ENCODE data around the gene PRR36.
"Not testable (repeated sequence)": the region's sequence is repeated elsewhere in the genome, so short reads cannot be mapped to it uniquely, and the experiment has no call there.

PRR36 gene

DNA sequence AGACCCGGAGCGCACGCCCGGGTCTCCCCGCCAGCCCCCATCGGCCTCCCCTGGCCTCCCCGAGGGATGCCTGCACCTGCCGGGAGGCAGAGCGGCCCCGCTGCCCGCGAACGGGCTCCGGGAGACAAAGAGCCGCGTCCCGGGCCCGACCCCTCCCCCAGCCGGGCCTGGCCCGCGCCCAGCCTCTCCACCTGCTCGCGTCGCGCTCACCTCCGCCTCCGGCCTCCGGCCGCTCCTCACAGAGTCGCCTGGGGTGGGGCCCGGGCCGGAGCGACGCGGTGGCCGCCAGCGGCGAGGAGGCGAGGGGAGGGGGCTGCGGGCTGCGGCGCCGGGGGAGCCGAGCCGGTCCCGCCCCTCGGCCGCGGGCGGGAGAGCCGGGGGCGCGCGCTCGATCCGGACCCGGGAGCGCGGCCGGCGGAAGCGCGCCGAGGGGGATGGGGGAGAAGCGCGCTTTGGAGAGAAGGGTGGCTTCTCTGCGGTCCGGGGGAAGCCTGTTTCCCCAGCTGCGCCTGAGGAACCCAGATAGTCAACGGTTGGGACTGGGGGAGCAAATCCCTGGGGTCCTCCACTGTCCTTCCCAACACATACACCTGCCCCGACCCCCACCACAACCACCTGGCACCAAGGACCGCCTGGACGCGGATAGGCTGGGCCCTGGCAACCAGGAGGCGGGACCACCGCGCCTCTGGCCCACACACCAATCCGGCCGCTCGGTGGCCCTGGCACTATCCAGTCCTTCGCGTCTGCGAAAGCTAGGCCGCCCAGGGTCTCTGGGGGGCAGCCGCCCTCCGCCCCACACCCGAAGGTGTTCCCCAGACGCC is at the start of gene PRR36:
TSS of gene PRR36 (minus strand) at position 315 of the 821 bp plus-strand sequence. CDS start 701 bp downstream, outside the sequence.
- DNase-seq (ENCODE audit: low read depth) = no peak

DNA sequence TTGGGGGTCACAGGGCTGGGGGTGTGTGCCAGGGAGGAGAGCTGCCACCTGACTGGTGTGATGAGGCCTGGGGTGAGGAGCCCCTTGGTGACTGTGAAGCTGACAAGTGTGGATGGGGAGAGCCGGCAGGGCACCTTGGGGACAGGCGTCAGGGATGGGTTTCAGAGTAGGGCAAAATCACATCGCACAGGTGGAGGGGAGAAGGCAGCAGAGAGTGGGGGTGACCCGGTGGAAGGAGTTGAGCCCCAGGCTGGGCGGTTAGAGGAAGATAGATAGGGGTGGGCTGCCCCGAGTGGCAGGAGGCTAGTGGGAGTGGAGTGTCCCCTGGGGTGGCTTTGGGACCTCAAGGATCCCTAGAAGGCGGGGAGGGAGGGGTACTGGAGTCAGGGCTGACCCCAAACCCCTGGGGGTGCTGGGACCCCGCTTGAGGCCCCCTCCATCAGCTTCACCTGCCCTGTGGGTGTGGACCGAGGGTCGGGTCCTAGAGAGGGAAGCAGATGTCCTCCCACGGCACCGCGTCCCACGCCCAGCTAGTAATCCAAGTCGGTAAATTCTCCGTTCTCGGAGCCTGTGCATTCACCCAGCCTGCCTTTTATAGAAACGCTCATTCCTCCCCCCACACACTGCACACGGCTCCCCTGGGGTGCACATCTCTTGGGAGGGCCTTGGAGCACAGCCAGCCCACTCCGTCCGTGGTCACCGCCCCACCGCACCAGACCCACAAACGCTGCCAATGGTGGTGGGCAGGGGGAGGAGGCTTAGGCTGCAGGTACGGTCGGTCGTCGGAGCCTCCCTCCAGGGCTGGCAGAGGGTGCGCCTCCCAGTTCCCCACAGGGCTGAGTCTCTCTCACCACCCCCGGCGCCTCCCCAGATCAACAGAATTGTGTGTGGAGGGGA is 49.4 kb upstream of the PRR36 start:
- DNase-seq (ENCODE audit: low read depth) = no peak

DNA sequence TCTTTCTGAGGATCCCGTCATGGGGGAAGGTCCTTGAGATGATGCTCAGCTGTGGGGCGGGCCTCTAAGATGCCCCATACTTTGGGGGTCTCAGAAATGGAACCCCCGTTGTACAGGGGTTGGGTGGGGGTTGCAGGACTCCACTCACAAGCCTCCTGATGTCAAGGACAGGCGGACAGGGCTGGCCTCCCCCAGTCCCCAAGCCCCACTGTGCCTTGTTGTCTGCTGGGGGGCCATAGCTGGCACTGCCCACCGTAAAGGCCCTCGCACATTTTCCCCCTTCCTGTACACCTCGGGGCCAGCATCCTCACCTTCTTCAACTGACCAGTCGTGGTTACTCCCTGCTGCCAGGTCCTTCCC is 48.6 kb upstream of the PRR36 start:
- DNase-seq (ENCODE audit: low read depth) = no peak

DNA sequence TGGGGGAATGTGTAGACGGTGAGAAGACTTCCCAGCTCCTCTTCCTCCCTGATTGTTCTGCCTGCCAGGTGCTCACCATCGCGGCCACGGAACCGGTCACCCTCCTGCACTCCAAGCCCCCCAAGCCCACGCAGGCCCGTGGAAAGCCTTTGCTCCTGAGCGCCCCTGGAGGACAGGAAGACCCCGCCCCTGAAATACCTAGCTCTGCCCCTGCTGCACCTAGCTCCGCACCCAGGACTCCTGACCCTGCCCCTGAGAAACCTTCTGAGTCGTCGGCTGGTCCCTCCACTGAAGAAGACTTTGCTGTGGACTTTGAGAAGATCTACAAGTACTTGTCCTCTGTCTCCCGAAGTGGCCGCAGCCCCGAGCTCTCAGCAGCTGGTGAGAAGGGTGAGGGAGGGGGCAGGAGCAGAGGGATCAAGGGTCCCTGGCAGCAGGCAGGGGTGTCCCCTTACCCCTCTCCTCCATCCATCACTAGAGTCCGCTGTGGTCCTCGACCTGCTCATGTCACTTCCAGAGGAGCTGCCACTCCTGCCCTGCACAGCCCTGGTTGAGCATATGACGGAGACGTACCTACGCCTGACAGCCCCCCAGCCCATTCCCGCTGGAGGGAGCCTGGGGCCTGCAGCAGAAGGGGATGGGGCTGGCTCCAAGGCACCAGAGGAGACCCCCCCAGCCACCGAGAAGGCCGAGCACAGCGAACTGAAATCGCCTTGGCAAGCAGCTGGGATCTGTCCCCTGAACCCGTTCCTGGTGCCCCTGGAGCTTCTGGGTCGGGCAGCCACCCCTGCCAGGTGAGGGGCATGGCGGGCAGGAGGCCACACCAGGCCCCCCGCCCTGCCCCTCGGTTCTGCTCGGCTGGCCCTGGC is 48.0 kb upstream of the PRR36 start:
- DNase-seq (ENCODE audit: low read depth) = no peak

GRCh38 chr19:7921302-7921966 is 47.2 kb upstream of the PRR36 start:
- DNase-seq (ENCODE audit: low read depth) = no peak

DNA sequence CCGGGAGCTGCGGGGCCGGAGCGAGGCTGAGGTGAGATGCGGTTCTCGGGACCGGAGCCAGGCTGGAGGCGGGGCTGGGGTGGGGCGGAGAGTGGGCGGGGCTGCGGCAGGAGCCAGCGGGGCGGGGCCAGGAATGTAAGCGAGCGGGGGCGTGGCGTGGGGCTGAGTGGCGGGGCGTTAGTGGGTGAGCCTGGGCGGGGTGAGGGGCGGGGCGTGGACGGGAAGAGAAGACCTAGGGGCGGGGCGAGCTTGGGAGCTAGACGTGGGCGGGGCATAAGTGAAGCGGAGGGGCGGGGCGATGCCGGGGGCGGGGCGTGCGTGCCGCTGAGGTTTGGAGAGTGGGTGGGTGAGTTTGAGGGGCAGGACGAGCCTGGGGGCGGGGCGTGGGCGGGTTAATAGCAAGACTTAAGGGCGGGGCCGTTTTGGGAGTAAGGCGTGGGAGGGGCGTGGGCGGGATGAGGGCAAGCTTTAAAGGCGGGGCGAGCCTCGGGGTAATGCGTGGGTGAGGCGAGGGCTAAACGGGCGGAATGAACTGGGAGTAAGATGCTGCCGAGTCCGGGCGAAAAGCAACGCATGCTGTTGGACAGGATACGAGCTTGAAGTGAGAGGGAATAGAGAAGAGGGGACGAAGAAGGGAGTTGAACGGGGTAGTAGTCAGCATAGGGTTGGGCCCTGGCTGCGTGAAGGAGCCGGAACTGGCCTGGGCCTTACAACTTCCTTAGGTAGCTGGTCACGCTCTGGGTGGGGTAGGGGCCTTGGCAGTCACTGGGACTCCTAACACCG is 46.5 kb upstream of the PRR36 start:
- DNase-seq (ENCODE audit: low read depth) = peak; percentile 93

- DNase-seq (ENCODE audit: low read depth) = peak; percentile 87
Measured at GRCh38 chr19:7919610-7920518, 45.7 kb upstream of the PRR36 start, which contains the start of gene SNAPC2. Gene SNAPC2, plus strand, starts transcription at chr19:7920338. Its CDS starts 29 bp downstream, at chr19:7920367.

- no peak for DNase-seq (ENCODE audit: low read depth)
Measured at GRCh38 chr19:7918615-7919421, 44.6 kb upstream of the PRR36 start.

- DNase-seq (ENCODE audit: low read depth) = not testable (repeated sequence)
Measured at GRCh38 chr19:7918062-7918614, 43.9 kb upstream of the PRR36 start.

DNA sequence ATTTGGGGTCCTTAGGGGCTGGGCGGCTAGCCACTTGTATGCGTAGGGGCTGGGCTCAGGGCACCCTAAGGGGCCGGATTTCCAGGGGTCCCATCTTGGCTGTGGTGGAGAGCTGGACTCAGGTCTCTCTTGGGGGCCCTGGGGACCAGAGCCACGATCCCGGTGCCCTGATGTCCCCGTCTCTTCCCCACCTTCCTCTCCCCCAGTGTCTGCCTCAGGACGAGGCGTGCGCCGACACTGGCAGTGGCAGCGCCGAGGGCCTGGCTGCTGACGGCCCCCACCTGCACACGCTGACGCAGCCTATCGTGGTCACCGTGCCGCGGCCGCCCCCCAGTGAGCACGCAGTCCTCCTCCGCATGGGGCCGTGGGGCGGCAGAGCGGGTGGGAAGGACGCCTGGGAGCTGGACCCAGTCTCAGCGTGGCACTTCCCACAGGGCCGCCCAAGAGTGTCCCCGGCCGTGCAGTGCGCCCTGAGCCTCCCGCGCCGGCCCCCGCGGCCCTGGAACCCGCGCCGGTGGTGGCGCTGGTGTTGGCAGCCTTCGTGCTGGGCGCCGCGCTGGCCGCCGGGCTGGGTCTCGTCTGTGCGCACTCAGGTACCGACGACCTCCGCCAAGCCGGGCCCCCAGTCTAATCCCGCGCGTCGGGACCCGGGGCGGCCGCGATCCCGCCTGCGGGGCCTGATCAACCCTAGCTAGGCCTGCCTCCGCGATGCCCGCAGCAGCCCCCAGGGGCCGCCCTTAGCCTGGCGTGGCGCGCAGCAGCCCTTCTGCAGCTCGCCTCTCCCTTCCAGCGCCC is 43.3 kb upstream of the PRR36 start:
- no peak for DNase-seq (ENCODE audit: low read depth)

GRCh38 chr19:7916955-7917266 is 42.7 kb upstream of the PRR36 start:
- DNase-seq (ENCODE audit: low read depth) = no peak

DNA sequence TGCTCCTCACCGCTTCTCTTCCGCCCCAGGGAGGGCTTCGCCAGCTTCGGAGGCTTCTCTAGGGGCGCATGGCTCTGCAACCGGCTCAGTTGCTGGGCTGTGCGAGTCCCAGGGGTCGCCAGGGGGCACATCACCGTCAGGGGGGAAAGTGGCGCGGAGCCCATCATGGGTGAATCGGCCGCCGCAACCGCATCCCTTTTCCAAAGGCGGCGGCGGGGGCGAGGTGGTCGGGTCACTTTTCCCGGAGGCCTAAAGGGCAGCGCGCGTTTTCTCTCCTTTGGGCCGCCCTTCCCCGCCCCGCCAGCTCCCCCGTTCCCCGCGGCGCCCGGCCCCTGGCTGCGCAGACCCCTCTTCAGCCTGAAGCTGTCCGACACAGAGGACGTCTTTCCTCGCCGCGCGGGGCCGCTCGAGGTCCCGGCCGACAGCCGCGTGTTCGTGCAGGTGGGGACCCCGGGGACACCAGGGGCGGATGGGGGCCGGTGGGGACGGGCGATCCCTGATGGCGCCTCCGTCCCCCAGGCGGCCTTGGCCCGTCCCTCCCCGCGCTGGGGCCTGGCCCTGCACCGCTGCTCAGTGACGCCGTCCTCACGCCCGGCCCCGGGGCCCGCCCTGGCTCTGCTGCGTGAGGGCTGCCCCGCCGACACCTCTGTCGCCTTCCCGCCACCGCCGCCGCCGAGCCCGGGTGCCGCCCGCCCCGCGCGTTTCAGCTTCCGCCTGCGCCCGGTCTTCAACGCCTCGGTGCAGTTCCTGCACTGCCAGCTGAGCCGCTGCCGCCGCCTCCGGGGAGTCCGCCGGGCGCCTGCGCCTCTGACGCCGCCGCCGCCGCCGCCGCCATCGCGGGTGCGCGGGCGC is 42.1 kb upstream of the PRR36 start:
- no peak for DNase-seq (ENCODE audit: low read depth)

- DNase-seq (ENCODE audit: low read depth) = no peak
Measured at GRCh38 chr19:7915250-7916102, 41.3 kb upstream of the PRR36 start.

DNA sequence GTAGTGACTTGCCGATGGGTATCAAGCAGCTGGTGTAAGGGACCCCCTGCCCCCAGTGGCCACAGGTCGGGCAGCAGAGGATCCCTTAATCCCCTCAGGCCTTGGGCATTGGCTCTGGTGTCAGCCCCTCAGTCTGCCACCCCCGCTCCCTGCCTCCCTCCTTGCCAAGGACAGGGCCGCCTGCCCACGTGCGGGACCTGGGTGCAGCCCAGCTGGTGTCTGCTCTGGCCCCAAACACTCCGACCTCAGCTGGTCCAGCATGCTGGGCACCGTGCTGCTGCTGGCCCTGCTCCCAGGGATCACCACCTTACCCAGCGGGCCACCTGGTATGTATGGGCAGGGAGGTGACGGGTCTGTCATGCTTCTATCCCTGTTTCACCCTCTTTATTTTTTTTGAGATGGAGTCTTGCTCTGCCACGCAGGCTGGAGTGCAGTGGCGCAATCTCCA is 40.4 kb upstream of the PRR36 start, which contains the start of gene TGFBR3L:
TSS of gene TGFBR3L (plus strand) at position 233 of the 448 bp plus-strand sequence.
- no peak for DNase-seq (ENCODE audit: low read depth)

DNA sequence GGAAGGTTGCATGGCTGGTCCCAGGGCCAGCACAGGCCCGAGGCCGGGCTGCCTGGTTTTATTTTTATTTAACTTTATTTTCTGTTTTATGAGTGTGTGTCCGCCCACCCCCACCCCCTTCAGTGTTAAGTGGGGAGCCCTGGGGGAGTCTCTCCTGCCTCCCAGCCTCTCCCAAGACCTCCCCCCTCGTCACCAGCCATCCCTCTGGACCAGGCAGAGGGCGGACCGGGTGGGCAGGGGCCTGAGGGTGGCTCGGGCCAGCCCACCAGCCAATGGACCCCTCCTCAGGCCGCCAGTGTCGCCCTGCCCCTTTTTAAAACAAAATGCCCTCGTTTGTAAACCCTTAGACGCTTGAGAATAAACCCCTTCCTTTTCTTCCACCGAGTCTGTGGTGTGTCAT is 39.9 kb upstream of the PRR36 start:
- DNase-seq (ENCODE audit: low read depth) = no peak

- DNase-seq (ENCODE audit: low read depth) = no peak
Measured at GRCh38 chr19:7913652-7914051, 39.5 kb upstream of the PRR36 start.

Measured in GM04504 (cell line).